GM10266 (cell line): ENCODE results near the gene IL19.

Source experiments
- DNase-seq: peaks from one replicate; pipeline ENCODE4 v3.0.0; 2012; ENCODE audit errors: extremely low spot score
- TF ChIP-seq, protein P1 (sequence below): IDR thresholded peaks from 2 replicates; pipeline ENCODE4 v1.5.1; 2012; ENCODE audit warnings: mild to moderate bottlenecking, low read depth; ENCODE audit not compliant: control insufficient read depth, insufficient read depth; ENCODE audit errors: missing control alignments

IL19 gene

DNA sequence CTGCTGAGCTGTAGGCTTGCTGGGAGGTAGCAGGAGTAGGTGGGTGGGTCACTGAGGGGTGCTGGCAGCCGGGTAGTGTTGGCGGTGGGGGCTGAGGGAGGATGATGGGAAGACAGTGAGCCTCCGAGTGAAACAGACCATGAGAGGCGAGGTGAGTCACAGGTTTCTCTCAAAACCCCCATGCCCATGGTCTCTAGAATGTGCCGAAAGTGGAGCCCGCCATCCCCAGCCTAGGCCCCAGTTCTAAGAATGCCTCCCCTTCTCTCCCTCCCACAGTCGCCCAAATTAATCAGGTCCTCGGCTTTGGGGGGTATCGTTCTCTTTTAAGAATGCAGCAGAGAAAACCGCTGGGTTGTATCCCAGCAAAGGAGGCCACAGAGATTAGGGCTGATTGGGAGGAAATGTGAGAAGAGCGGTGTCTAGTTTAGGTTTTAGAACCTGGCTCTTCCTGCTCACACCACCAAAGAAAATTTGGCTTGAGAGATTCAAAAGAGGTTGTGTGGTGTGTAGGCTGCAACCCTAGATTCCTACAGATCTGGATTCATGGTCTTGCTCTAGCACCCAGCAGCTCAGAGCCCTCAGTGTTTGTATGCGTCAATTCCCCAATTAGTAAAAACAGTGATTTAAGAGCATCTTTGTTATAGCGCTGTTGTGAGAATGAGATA, 27.7 kb upstream of the IL19 start:
- TF ChIP-seq, protein P1, sequence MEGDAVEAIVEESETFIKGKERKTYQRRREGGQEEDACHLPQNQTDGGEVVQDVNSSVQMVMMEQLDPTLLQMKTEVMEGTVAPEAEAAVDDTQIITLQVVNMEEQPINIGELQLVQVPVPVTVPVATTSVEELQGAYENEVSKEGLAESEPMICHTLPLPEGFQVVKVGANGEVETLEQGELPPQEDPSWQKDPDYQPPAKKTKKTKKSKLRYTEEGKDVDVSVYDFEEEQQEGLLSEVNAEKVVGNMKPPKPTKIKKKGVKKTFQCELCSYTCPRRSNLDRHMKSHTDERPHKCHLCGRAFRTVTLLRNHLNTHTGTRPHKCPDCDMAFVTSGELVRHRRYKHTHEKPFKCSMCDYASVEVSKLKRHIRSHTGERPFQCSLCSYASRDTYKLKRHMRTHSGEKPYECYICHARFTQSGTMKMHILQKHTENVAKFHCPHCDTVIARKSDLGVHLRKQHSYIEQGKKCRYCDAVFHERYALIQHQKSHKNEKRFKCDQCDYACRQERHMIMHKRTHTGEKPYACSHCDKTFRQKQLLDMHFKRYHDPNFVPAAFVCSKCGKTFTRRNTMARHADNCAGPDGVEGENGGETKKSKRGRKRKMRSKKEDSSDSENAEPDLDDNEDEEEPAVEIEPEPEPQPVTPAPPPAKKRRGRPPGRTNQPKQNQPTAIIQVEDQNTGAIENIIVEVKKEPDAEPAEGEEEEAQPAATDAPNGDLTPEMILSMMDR = no peak
- peak; percentile 39 for DNase-seq

- DNase-seq = no peak
Observed at GRCh38 chr1:206744683-206745082, 25.9 kb upstream of the IL19 start.

DNA sequence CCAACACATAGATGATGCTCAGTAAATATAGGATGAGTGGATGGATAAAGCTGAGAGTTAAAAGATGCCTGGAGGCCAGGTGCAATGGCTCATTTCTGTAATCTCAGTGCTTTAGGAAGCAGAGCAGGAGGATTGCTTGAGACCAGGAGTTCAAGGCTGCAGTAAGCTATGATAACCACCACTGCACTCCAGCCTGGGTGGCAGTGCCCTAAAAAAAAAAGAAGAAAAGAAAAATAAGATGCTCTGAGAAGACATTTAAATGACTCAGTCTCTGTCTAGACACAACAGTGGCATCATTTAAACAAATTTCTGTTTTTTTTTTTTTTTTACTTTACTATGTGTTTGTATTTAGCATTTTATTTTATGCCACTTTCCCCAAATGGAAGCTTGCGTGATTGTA, 25.3 kb upstream of the IL19 start:
- TF ChIP-seq, protein P1 = no peak
- no peak for DNase-seq

More at GRCh38 chr1:206744683-206745082, 25.9 kb upstream of the IL19 start:
- TF ChIP-seq, protein P1 = no peak

GRCh38 chr1:206748348-206749030, 22.1 kb upstream of the IL19 start:
- no peak for DNase-seq
- TF ChIP-seq, protein P1 = no peak

GRCh38 chr1:206751891-206752290, 18.7 kb upstream of the IL19 start:
- no peak for DNase-seq
- TF ChIP-seq, protein P1 = no peak

DNA sequence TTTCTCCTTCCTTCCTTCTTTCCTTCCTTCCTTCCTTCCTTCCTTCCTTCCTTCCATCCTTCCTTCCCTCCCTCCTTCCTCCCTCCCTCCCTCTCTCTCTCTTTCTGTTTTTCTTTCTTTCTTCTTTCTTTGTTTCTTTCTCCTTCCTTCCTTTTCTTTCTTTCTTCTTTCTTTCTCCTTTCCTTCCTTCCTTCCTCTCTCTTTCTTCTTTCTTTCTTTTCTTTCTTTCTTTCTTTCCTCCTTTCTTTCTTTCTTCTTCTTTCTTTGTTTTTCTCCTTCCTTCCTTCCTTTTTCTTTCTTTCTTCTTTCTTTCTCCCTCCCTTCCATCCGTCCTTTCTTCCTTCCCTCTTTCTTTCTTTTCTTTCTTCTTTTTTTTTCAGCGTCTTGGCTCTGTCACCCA, 18.1 kb upstream of the IL19 start:
- TF ChIP-seq, protein P1 = no peak
- DNase-seq = no peak

DNA sequence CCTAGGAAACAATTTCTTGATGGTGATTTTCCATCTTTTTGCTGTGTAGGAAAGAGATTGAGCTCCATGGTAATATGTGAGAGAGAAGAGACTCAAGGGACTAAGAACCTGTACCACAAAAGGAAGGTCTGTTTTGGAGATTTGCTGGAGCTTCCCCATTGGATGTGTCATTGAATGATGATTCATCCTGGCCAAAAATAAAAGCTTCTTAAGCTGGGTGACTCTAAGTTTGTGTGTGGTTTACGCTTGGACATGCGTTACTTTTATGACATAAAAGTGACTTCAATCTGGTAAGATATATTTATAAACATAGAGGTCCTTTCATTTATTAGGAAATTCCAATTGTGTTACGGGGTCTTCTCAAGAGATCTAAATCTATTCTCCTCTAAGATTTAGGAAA, 17.4 kb upstream of the IL19 start:
- TF ChIP-seq, protein P1 = no peak
- DNase-seq = no peak
